HepG2 (cell line): Measurements from ENCODE around the gene AMDHD1. TPM values are rescaled to one million over a fixed set of nuclear protein-coding genes. Genes with fewer than 3 reads are reported as not detected.

Experiments used
- CCAR2 ChIP-seq: fragments of 200-400 bp; formaldehyde crosslinking; optimal IDR thresholded peaks from 2 replicates; pipeline ENCODE3; 2018; ENCODE audit warnings: low read depth, mild to moderate bottlenecking, low read length, moderate library complexity
- GATAD2A ChIP-seq: IDR thresholded peaks from 2 replicates; pipeline ENCODE4 v1.6.1; 2016
- GFI1 ChIP-seq: sonication (generic); formaldehyde crosslinking; IDR thresholded peaks from 2 replicates; pipeline ENCODE4 v1.5.0; 2020; ENCODE audit warnings: missing genetic modification reagents, mild to moderate bottlenecking, borderline replicate concordance
- HNF4A ChIP-seq: sonication (generic); formaldehyde crosslinking; IDR thresholded peaks from 2 replicates; pipeline ENCODE4 v1.4.0; 2020; ENCODE audit warnings: missing genetic modification reagents
- KDM6A ChIP-seq: IDR thresholded peaks from 2 replicates; pipeline ENCODE4 v1.6.1; 2016; ENCODE audit warnings: low read depth
- NFE2 ChIP-seq: sonication (generic); formaldehyde crosslinking; IDR thresholded peaks from 2 replicates; pipeline ENCODE4 v1.4.0; 2020; ENCODE audit warnings: missing genetic modification reagents
- PCBP1 ChIP-seq: fragments of 200-400 bp; formaldehyde crosslinking; IDR thresholded peaks from 2 replicates; pipeline ENCODE4 v1.6.1; 2017; ENCODE audit warnings: mild to moderate bottlenecking, low read depth, low read length, borderline replicate concordance
- SAFB2 ChIP-seq: sonication (generic); formaldehyde crosslinking; IDR thresholded peaks from 2 replicates; pipeline ENCODE4 v1.5.1; 2020; ENCODE audit warnings: missing genetic modification reagents, low read depth, mild to moderate bottlenecking, borderline replicate concordance
- TOE1 ChIP-seq: sonication (generic); formaldehyde crosslinking; IDR thresholded peaks from 2 replicates; pipeline ENCODE4 v1.4.0; 2020; ENCODE audit warnings: mild to moderate bottlenecking, missing genetic modification reagents
- XBP1 ChIP-seq: sonication (generic); formaldehyde crosslinking; IDR thresholded peaks from 2 replicates; pipeline ENCODE4 v1.5.0; 2020; ENCODE audit warnings: missing genetic modification reagents
- ZBTB46 ChIP-seq: sonication (generic); formaldehyde crosslinking; IDR thresholded peaks from 2 replicates; pipeline ENCODE4 v1.4.0; 2020; ENCODE audit warnings: mild to moderate bottlenecking, missing genetic modification reagents, borderline replicate concordance
- ZBTB8A ChIP-seq: sonication (generic); formaldehyde crosslinking; IDR thresholded peaks from 2 replicates; pipeline ENCODE4 v1.4.0; 2020; ENCODE audit warnings: mild to moderate bottlenecking, low read depth, missing genetic modification reagents, borderline replicate concordance
- ZNF224 ChIP-seq: sonication (generic); formaldehyde crosslinking; IDR thresholded peaks from 2 replicates; pipeline ENCODE4 v1.5.0; 2020; ENCODE audit warnings: mild to moderate bottlenecking, missing genetic modification reagents
- ZNF7 ChIP-seq: IDR thresholded peaks from 2 replicates; pipeline ENCODE4 v1.6.1; 2016; ENCODE audit warnings: missing biosample characterization, missing genetic modification reagents
- ZNF780A ChIP-seq: sonication (generic); formaldehyde crosslinking; IDR thresholded peaks from 2 replicates; pipeline ENCODE4 v1.8.0; 2022; ENCODE audit warnings: mild to moderate bottlenecking, missing genetic modification reagents, moderate library complexity
- ZNF850 ChIP-seq: sonication (generic); formaldehyde crosslinking; conservative IDR thresholded peaks from 2 replicates; pipeline ENCODE4 v1.9.0; 2021; ENCODE audit warnings: mild to moderate bottlenecking, missing genetic modification reagents
- polyA plus RNA-seq, 8 experiments: library from polyadenylated mRNA; depleted of rRNA in 3 of 8; stranded (reverse) in 7 of 8; unstranded in 1 of 8; fragments of >200 nt; fragmentation: Illumina TruSeq in 4 of 8; extraction: Trizol in 4 of 8; gene quantifications; 2 replicates each; pipeline versions ENCODE4 v1.2.1 to v1.2.3, GENCODE V29; 2011 to 2016; ENCODE audit warnings: low read depth in 4 of 8, missing spikeins in 1 of 8, mixed read lengths in 1 of 8; ENCODE audit not compliant: insufficient read depth in 1 of 8
- total RNA-seq, 5 experiments: library from RNA; depleted of rRNA; stranded (reverse); fragments of >200 nt; fragmentation: Illumina TruSeq; extraction: Trizol; gene quantifications; 2 replicates each; pipeline ENCODE4 v1.2.3, GENCODE V29; 2016; ENCODE audit warnings: low read depth in 1 of 5
- TF ChIP-seq, protein P1 (sequence below): sonication (generic); formaldehyde crosslinking; IDR thresholded peaks from 2 replicates; pipeline ENCODE4 v1.5.1; 2020; ENCODE audit warnings: missing genetic modification reagents, mild to moderate bottlenecking, borderline replicate concordance
- TF ChIP-seq, protein P2 (sequence below), 2 experiments: sonication (generic) in 1 of 2; formaldehyde crosslinking in 1 of 2; IDR thresholded peaks; 2 replicates each; pipeline versions ENCODE4 v1.5.1 to v1.6.1; 2011 to 2020; ENCODE audit warnings: borderline replicate concordance in 1 of 2, low read depth in 1 of 2, low read length in 1 of 2, mild to moderate bottlenecking in 1 of 2, missing genetic modification reagents in 1 of 2, moderate library complexity in 1 of 2
- TF ChIP-seq, protein P3 (sequence below): sonication (generic); formaldehyde crosslinking; IDR thresholded peaks from 2 replicates; pipeline ENCODE4 v1.5.1; 2020; ENCODE audit warnings: mild to moderate bottlenecking, missing genetic modification reagents, borderline replicate concordance

Gene AMDHD1
- total and polyA plus RNA-seq, 2 of the 13 experiments (the other 11 are each of a cell fraction or from before 2014, with no cell fraction given): 6.5 to 29.6 TPM

GRCh38 chr12:95978774-95979173, 35.6 kb downstream of the AMDHD1 start (continued):
- TF ChIP-seq, protein P1, sequence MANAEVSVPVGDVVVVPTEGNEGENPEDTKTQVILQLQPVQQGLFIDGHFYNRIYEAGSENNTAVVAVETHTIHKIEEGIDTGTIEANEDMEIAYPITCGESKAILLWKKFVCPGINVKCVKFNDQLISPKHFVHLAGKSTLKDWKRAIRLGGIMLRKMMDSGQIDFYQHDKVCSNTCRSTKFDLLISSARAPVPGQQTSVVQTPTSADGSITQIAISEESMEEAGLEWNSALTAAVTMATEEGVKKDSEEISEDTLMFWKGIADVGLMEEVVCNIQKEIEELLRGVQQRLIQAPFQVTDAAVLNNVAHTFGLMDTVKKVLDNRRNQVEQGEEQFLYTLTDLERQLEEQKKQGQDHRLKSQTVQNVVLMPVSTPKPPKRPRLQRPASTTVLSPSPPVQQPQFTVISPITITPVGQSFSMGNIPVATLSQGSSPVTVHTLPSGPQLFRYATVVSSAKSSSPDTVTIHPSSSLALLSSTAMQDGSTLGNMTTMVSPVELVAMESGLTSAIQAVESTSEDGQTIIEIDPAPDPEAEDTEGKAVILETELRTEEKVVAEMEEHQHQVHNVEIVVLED (CRISPR knock-in tag): no peak
- no peak for TF ChIP-seq ZNF850 (CRISPR knock-in tag)
- TF ChIP-seq, protein P2, sequence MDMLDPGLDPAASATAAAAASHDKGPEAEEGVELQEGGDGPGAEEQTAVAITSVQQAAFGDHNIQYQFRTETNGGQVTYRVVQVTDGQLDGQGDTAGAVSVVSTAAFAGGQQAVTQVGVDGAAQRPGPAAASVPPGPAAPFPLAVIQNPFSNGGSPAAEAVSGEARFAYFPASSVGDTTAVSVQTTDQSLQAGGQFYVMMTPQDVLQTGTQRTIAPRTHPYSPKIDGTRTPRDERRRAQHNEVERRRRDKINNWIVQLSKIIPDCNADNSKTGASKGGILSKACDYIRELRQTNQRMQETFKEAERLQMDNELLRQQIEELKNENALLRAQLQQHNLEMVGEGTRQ (IDR thresholded peaks at IDR 0.05; ENCODE audit: low read depth, low read length): no peak
- TF ChIP-seq, protein P2 (CRISPR knock-in tag; IDR thresholded peaks at IDR 0.05; ENCODE audit: borderline replicate concordance): no peak
- TF ChIP-seq, protein P3, sequence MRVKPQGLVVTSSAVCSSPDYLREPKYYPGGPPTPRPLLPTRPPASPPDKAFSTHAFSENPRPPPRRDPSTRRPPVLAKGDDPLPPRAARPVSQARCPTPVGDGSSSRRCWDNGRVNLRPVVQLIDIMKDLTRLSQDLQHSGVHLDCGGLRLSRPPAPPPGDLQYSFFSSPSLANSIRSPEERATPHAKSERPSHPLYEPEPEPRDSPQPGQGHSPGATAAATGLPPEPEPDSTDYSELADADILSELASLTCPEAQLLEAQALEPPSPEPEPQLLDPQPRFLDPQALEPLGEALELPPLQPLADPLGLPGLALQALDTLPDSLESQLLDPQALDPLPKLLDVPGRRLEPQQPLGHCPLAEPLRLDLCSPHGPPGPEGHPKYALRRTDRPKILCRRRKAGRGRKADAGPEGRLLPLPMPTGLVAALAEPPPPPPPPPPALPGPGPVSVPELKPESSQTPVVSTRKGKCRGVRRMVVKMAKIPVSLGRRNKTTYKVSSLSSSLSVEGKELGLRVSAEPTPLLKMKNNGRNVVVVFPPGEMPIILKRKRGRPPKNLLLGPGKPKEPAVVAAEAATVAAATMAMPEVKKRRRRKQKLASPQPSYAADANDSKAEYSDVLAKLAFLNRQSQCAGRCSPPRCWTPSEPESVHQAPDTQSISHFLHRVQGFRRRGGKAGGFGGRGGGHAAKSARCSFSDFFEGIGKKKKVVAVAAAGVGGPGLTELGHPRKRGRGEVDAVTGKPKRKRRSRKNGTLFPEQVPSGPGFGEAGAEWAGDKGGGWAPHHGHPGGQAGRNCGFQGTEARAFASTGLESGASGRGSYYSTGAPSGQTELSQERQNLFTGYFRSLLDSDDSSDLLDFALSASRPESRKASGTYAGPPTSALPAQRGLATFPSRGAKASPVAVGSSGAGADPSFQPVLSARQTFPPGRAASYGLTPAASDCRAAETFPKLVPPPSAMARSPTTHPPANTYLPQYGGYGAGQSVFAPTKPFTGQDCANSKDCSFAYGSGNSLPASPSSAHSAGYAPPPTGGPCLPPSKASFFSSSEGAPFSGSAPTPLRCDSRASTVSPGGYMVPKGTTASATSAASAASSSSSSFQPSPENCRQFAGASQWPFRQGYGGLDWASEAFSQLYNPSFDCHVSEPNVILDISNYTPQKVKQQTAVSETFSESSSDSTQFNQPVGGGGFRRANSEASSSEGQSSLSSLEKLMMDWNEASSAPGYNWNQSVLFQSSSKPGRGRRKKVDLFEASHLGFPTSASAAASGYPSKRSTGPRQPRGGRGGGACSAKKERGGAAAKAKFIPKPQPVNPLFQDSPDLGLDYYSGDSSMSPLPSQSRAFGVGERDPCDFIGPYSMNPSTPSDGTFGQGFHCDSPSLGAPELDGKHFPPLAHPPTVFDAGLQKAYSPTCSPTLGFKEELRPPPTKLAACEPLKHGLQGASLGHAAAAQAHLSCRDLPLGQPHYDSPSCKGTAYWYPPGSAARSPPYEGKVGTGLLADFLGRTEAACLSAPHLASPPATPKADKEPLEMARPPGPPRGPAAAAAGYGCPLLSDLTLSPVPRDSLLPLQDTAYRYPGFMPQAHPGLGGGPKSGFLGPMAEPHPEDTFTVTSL (CRISPR knock-in tag): no peak
- TF ChIP-seq ZNF224: no peak
- TF ChIP-seq PCBP1: no peak
- peak; percentile 58; the same call in 1 of the 2 replicates for TF ChIP-seq GATAD2A
- no peak for TF ChIP-seq KDM6A
- no peak for TF ChIP-seq GFI1 (CRISPR knock-in tag)
- no peak for TF ChIP-seq ZBTB8A (CRISPR knock-in tag)
- TF ChIP-seq SAFB2 (CRISPR knock-in tag): no peak
- TF ChIP-seq XBP1 (CRISPR knock-in tag): no peak
- TF ChIP-seq ZNF780A: no peak
- TF ChIP-seq CCAR2: no peak
- TF ChIP-seq ZBTB46 (CRISPR knock-in tag): no peak
- TF ChIP-seq ZNF7 (CRISPR knock-in tag): no peak
- TF ChIP-seq HNF4A (CRISPR knock-in tag): peak; percentile 86
- no peak for TF ChIP-seq NFE2 (CRISPR knock-in tag)
- TF ChIP-seq TOE1: no peak
